H1 (cell line): ENCODE results near the gene CADM2. TPM values are rescaled to one million over a fixed set of nuclear protein-coding genes. Genes with fewer than 3 reads are reported as not detected.

Experiments
- CTCF ChIA-PET: fragments of 300-600 bp; sonication (Branson Sonifier 250); formaldehyde crosslinking; loops from one replicate; lab custom pipeline; 2021; ENCODE audit not compliant: partially characterized antibody; lab: Charles Lee
- POLR2A ChIA-PET: fragments of 300-600 bp; sonication (Branson Sonifier 250); formaldehyde crosslinking; loops from one replicate; lab custom pipeline; 2021; ENCODE audit warnings: inconsistent platforms; ENCODE audit not compliant: partially characterized antibody; lab: Charles Lee
- DNase-seq, 2 experiments: peaks; one replicate each; pipeline versions ENCODE4 v3.0.0 to v3.0.0-alpha.2; 2010 to 2022; ENCODE audit warnings: low spot score in 2 of 2, low read depth in 1 of 2, mixed read lengths in 1 of 2
- FAIRE-seq: peaks from 2 replicates; lab custom pipeline; 2011; peaks lifted over from hg19 to GRCh38; lab: Jason Lieb, UNC
- H2AFZ ChIP-seq: 2 replicates; pipeline ENCODE4 v1.8.1; 2012; ENCODE audit warnings: low read length, inconsistent platforms
- H2AK5ac ChIP-seq: 2 replicates; pipeline ENCODE4 v1.6.1; 2013; ENCODE audit warnings: low read depth, low read length
- H2BK120ac ChIP-seq: replicated peaks from 2 replicates; pipeline ENCODE3; 2013; ENCODE audit warnings: low read depth, low read length, inconsistent platforms
- H2BK12ac ChIP-seq: 2 replicates; pipeline ENCODE4 v1.6.1; 2013; ENCODE audit warnings: low read depth, low read length
- H2BK15ac ChIP-seq: 2 replicates; pipeline ENCODE4 v1.6.1; 2013; ENCODE audit warnings: low read length
- H2BK20ac ChIP-seq: 2 replicates; pipeline ENCODE4 v1.6.1; 2013; ENCODE audit warnings: low read length
- H2BK5ac ChIP-seq: 2 replicates; pipeline ENCODE4 v1.6.1; 2013; ENCODE audit warnings: low read depth, low read length
- H3K14ac ChIP-seq: 2 replicates; pipeline ENCODE4 v1.6.1; 2013; ENCODE audit warnings: inconsistent platforms; ENCODE audit not compliant: insufficient read length
- H3K18ac ChIP-seq: 2 replicates; pipeline ENCODE4 v1.6.1; 2013; ENCODE audit warnings: low read length; ENCODE audit errors: extremely low read depth
- H3K23ac ChIP-seq: 2 replicates; pipeline ENCODE4 v1.6.1; 2013; ENCODE audit warnings: inconsistent platforms; ENCODE audit not compliant: insufficient read length
- H3K23me2 ChIP-seq: 2 replicates; pipeline ENCODE4 v1.6.1; 2013; ENCODE audit warnings: low read depth, low read length
- H3K27ac ChIP-seq: 2 replicates; pipeline ENCODE4 v1.6.1; 2011; ENCODE audit warnings: low read depth, low read length, inconsistent platforms
- H3K27me3 ChIP-seq, 4 experiments: replicated peaks in 1 of 4; 1 replicate in 1 of 4; 2 replicates in 3 of 4; pipeline versions ENCODE4 v1.6.1 to v1.8.1; 2011 to 2013; ENCODE audit warnings: low read length in 3 of 4, mild to moderate bottlenecking in 3 of 4, inconsistent platforms in 2 of 4, mixed read lengths in 2 of 4, moderate library complexity in 1 of 4; ENCODE audit not compliant: control insufficient read depth in 3 of 4, insufficient read depth in 3 of 4; ENCODE audit errors: extremely low read depth in 1 of 4
- H3K36me3 ChIP-seq, 4 experiments: 2 replicates each; pipeline versions ENCODE4 v1.6.1 to v1.8.1; 2011 to 2013; ENCODE audit warnings: mild to moderate bottlenecking in 4 of 4, low read length in 3 of 4, moderate library complexity in 2 of 4, control low read depth in 1 of 4, inconsistent platforms in 1 of 4; ENCODE audit not compliant: insufficient read depth in 4 of 4, control insufficient read depth in 2 of 4
- H3K4ac ChIP-seq: replicated peaks from 2 replicates; pipeline ENCODE3; 2013; ENCODE audit warnings: low read length, low read depth, mixed read lengths, inconsistent platforms; ENCODE audit not compliant: insufficient read length
- H3K4me1 ChIP-seq, 4 experiments: replicated peaks in 1 of 4; 1 replicate in 1 of 4; 2 replicates in 3 of 4; pipeline versions ENCODE4 v1.6.1 to v1.8.1; 2011 to 2013; ENCODE audit warnings: low read length in 3 of 4, inconsistent platforms in 2 of 4, mixed read lengths in 1 of 4; ENCODE audit not compliant: insufficient read depth in 4 of 4, control insufficient read depth in 3 of 4
- H3K4me2 ChIP-seq, 2 experiments: 2 replicates each; pipeline versions ENCODE4 v1.6.1 to v1.8.1; 2011 to 2013; ENCODE audit warnings: low read depth in 2 of 2, low read length in 2 of 2, control low read depth in 1 of 2, inconsistent platforms in 1 of 2, mild to moderate bottlenecking in 1 of 2; ENCODE audit not compliant: insufficient read depth in 1 of 2
- H3K4me3 ChIP-seq, 4 experiments: fragments of 200-600, 300-600 bp in 1 of 4; sonication (generic), shearing (Covaris generic), sonication (Bioruptor Twin) in 1 of 4; 2 replicates each; pipeline versions ENCODE4 v1.5.1 to v1.8.1; 2011 to 2016; ENCODE audit warnings: low read length in 4 of 4, low read depth in 3 of 4, control low read depth in 2 of 4, inconsistent platforms in 2 of 4, mild to moderate bottlenecking in 2 of 4, mixed read lengths in 1 of 4, moderate library complexity in 1 of 4; ENCODE audit not compliant: insufficient read depth in 2 of 4; ENCODE audit errors: extremely low read depth in 1 of 4
- H3K56ac ChIP-seq: replicated peaks from 2 replicates; pipeline ENCODE3; 2013; ENCODE audit warnings: low read depth, mild to moderate bottlenecking, mixed read lengths, low read length, inconsistent platforms; ENCODE audit not compliant: insufficient read length
- H3K79me1 ChIP-seq: 2 replicates; pipeline ENCODE4 v1.6.1; 2013; ENCODE audit warnings: low read depth, low read length, control low read depth
- H3K79me2 ChIP-seq, 2 experiments: 2 replicates each; pipeline versions ENCODE4 v1.6.1 to v1.8.1; 2012 to 2013; ENCODE audit warnings: low read length in 2 of 2, mild to moderate bottlenecking in 2 of 2, inconsistent platforms in 1 of 2; ENCODE audit not compliant: insufficient read depth in 2 of 2, control insufficient read depth in 1 of 2
- H3K9ac ChIP-seq, 4 experiments: replicated peaks in 1 of 4; 1 replicate in 1 of 4; 2 replicates in 3 of 4; pipeline versions ENCODE4 v1.6.1 to v1.8.1; 2011 to 2013; ENCODE audit warnings: low read depth in 3 of 4, low read length in 3 of 4, control low read depth in 2 of 4, mild to moderate bottlenecking in 2 of 4, moderate library complexity in 2 of 4, inconsistent platforms in 1 of 4; ENCODE audit errors: extremely low read depth in 1 of 4
- H3K9me3 ChIP-seq, 2 experiments: 2 replicates each; pipeline versions ENCODE4 v1.6.1 to v1.8.1; 2012 to 2013; ENCODE audit warnings: mild to moderate bottlenecking in 2 of 2, moderate library complexity in 2 of 2, control low read depth in 1 of 2, inconsistent platforms in 1 of 2, low read depth in 1 of 2, low read length in 1 of 2, mixed read lengths in 1 of 2; ENCODE audit not compliant: insufficient read depth in 2 of 2
- H4K20me1 ChIP-seq, 2 experiments: replicated peaks in 1 of 2; 2 replicates each; pipeline versions ENCODE3 to v1.8.1; 2011 to 2013; ENCODE audit warnings: inconsistent platforms in 2 of 2, low read length in 2 of 2, mild to moderate bottlenecking in 1 of 2; ENCODE audit not compliant: insufficient read depth in 2 of 2, control insufficient read depth in 1 of 2
- H4K5ac ChIP-seq: 2 replicates; pipeline ENCODE4 v1.6.1; 2013; ENCODE audit warnings: low read length, low read depth, mixed read lengths, inconsistent platforms; ENCODE audit not compliant: insufficient read length
- H4K8ac ChIP-seq: 2 replicates; pipeline ENCODE4 v1.8.0; 2013; ENCODE audit warnings: mild to moderate bottlenecking, moderate library complexity, low read length, inconsistent platforms; ENCODE audit not compliant: insufficient read depth; ENCODE audit errors: extremely low read depth
- H4K91ac ChIP-seq: replicated peaks from 2 replicates; pipeline ENCODE3; 2013; ENCODE audit warnings: low read length, mixed read lengths, inconsistent platforms; ENCODE audit not compliant: insufficient read length
- BCL11A ChIP-seq, 2 experiments: IDR thresholded peaks; one replicate each; pipeline ENCODE4 v1.6.1; 2011; ENCODE audit warnings: low read depth in 2 of 2, low read length in 2 of 2, mild to moderate bottlenecking in 2 of 2
- KDM1A ChIP-seq: fragments of 200-600, 300-600 bp; sonication (generic); IDR thresholded peaks from 2 replicates; pipeline ENCODE4 v1.7.1; 2016; ENCODE audit warnings: mild to moderate bottlenecking, low read length, borderline replicate concordance
- SIX5 ChIP-seq: IDR thresholded peaks from 2 replicates; pipeline ENCODE4 v1.6.1; 2011; ENCODE audit warnings: mild to moderate bottlenecking, low read depth, low read length
- WGBS, 2 experiments: shearing (Covaris generic) in 1 of 2; methylation state at CpG; one replicate each; pipeline versions ENCODE4 v1.1.6 to v1.1.7; 2013 to 2015; ENCODE audit warnings: low lambda C conversion rate in 2 of 2, mixed read lengths in 2 of 2, inconsistent platforms in 1 of 2, low coverage in 1 of 2, missing lambda C conversion rate in 1 of 2; ENCODE audit not compliant: insufficient replicate concordance in 2 of 2, insufficient coverage in 1 of 2, insufficient read length in 1 of 2; ENCODE audit errors: extremely low coverage in 1 of 2, missing lambda C conversion rate in 1 of 2; 5-methylcytosine and 5-hydroxymethylcytosine counted together
- polyA plus RNA-seq, 7 experiments: library from polyadenylated mRNA; depleted of rRNA in 3 of 7; stranded (reverse) in 5 of 7; unstranded in 2 of 7; fragments of >200 nt in 5 of 7; fragments of 200-250 nt in 2 of 7; gene quantifications; 1 replicate in 5 of 7; 2 replicates in 1 of 7; 4 replicates in 1 of 7; pipeline versions ENCODE4 v1.2.1 to v1.2.3, GENCODE V29; 2011 to 2013; ENCODE audit warnings: missing spikeins in 2 of 7, mixed read lengths in 2 of 7
- total RNA-seq: library from RNA; stranded (reverse); fragmentation: NEBNext Ultra II Directional; extraction: Animal tissue kit (Norgen Biotek cat#: 25700); gene quantifications from 2 replicates; pipeline ENCODE4 v1.2.1, GENCODE V29; 2021

The CADM2 gene
- total and polyA plus RNA-seq, 2 of the 8 experiments (the other 6 are each of a cell fraction or from before 2014, with no cell fraction given), result 14.9 to 20.9 TPM

GRCh38 chr3:85427467-85427866 is 468.7 kb downstream of the CADM2 start:
- H3K56ac ChIP-seq, result no peak overlapping the region
- H3K27ac ChIP-seq, result no peak overlapping the region
- ChIA-PET CTCF (no interaction called here), POLR2A (no interaction called here)
- H2BK20ac ChIP-seq, result no peak overlapping the region
- H4K5ac ChIP-seq, result no peak overlapping the region
- no peaks in the 10 kb centered on the region for H3K9me3 ChIP-seq
- no peak overlapping the region for H2BK5ac ChIP-seq
- H4K20me1 ChIP-seq, result no peaks in the 10 kb centered on the region
- no peak for DNase-seq
- H3K27me3 ChIP-seq, result no peaks in the 10 kb centered on the region
- no peak overlapping the region for H3K9ac ChIP-seq
- H2AFZ ChIP-seq, result no peak overlapping the region
- no peaks in the 10 kb centered on the region for H3K4me1 ChIP-seq
- H3K14ac ChIP-seq, result no peak overlapping the region
- H3K18ac ChIP-seq, result no peak overlapping the region
- FAIRE-seq, result no peak
- no peak overlapping the region for H4K8ac ChIP-seq
- no peak overlapping the region for H2BK15ac ChIP-seq
- no peaks in the 10 kb centered on the region for H3K36me3 ChIP-seq
- H3K4me3 ChIP-seq, result no peak overlapping the region
- H2BK12ac ChIP-seq, result no peak overlapping the region
- H4K91ac ChIP-seq, result no peak overlapping the region
- no peak overlapping the region for H2AK5ac ChIP-seq
- H3K23me2 ChIP-seq, result no peaks in the 10 kb centered on the region
- TF ChIP-seq KDM1A (no peak), SIX5 (no peak), BCL11A (IDR thresholded peaks at IDR 0.05; ENCODE audit: low read depth in 2 of 2, low read length in 2 of 2) (no peak)
- no peak overlapping the region for H3K23ac ChIP-seq
- no peaks in the 10 kb centered on the region for H3K79me1 ChIP-seq
- 94% methylated on average over 1 of the region's 1 CpG; no CpG with 5 or more reads in 1 of the 2 experiments for WGBS, 2 experiments
- H3K4ac ChIP-seq, result no peak overlapping the region
- no peak overlapping the region for H3K4me2 ChIP-seq
- no peak overlapping the region for H2BK120ac ChIP-seq
- H3K79me2 ChIP-seq, result no peaks in the 10 kb centered on the region
